ENCODE measurements around the gene LRMDA.

LRMDA gene

GRCh38 chr10:75401569-75402485 is 29.6 kb upstream of the LRMDA start, which contains the start of gene ZNF503:
Gene ZNF503 (minus strand): TSS chr10:75401764. CDS start chr10:75401419, 345 bp downstream.
- peak in 1 of 2 donors; percentile 43 for DNase-seq (ENCODE audit: low read depth in 2 of 2)

GRCh38 chr10:75402486-75403143 is 28.8 kb upstream of the LRMDA start:
- DNase-seq (ENCODE audit: low read depth in 2 of 2) = no peak

GRCh38 chr10:75403144-75403938 is 28.1 kb upstream of the LRMDA start:
- DNase-seq (ENCODE audit: low read depth in 2 of 2) = no peak

GRCh38 chr10:75403939-75404814 is 27.2 kb upstream of the LRMDA start:
- DNase-seq (ENCODE audit: low read depth in 2 of 2) = no peak

GRCh38 chr10:75404815-75405597 is 26.4 kb upstream of the LRMDA start:
- DNase-seq (ENCODE audit: low read depth in 2 of 2) = no peak

GRCh38 chr10:75405598-75406461 is 25.6 kb upstream of the LRMDA start:
- no peak for DNase-seq (ENCODE audit: low read depth in 2 of 2)

- DNase-seq (ENCODE audit: low read depth in 2 of 2) = no peak
Measured at GRCh38 chr10:75406462-75407223, 24.8 kb upstream of the LRMDA start.

- no peak for DNase-seq (ENCODE audit: low read depth in 2 of 2)
Measured at GRCh38 chr10:75407224-75407712, 24.2 kb upstream of the LRMDA start.

GRCh38 chr10:75407713-75408508 is 23.5 kb upstream of the LRMDA start:
- DNase-seq (ENCODE audit: low read depth in 2 of 2) = no peak

- no peak for DNase-seq (ENCODE audit: low read depth in 2 of 2)
Measured at GRCh38 chr10:75408509-75408875, 22.9 kb upstream of the LRMDA start.

- DNase-seq (ENCODE audit: low read depth in 2 of 2) = no peak
Measured at GRCh38 chr10:75408911-75409885, 22.2 kb upstream of the LRMDA start.

- no peak for DNase-seq (ENCODE audit: low read depth in 2 of 2)
Measured at GRCh38 chr10:75410132-75411005, 21.1 kb upstream of the LRMDA start.

- no peak for DNase-seq (ENCODE audit: low read depth in 2 of 2)
Measured at GRCh38 chr10:75414527-75414926, 16.9 kb upstream of the LRMDA start.

GRCh38 chr10:75417522-75417927 is 13.9 kb upstream of the LRMDA start:
- DNase-seq (ENCODE audit: low read depth in 2 of 2) = no peak

GRCh38 chr10:75418293-75418692 is 13.1 kb upstream of the LRMDA start:
- DNase-seq (ENCODE audit: low read depth in 2 of 2) = no peak

All from stimulated activated CD8-positive, alpha-beta memory T cell treated with anti-CD3 and anti-CD28 coated beads, Interleukin-15, amount 100 ng/mL, for 48 hours (primary cell).